Mammary epithelial cell (primary cell): ENCODE measurements around the gene PPM1M.

Experiments used
- EZH2 ChIP-seq: IDR thresholded peaks from 2 replicates; pipeline ENCODE4 v1.6.1; 2012; ENCODE audit warnings: low read length, inconsistent platforms, borderline replicate concordance
- TF ChIP-seq, protein P1 (sequence below), 2 donors: IDR thresholded peaks in 1 of 2; conservative IDR thresholded peaks in 1 of 2; 2 replicates each; pipeline ENCODE4 v1.5.1; 2011 to 2012; ENCODE audit warnings: inconsistent platforms in 2 of 2, low read length in 2 of 2, mild to moderate bottlenecking in 2 of 2, control low read depth in 1 of 2, low read depth in 1 of 2; ENCODE audit not compliant: insufficient read depth in 1 of 2; ENCODE audit errors: extremely low read depth in 1 of 2

DNA sequence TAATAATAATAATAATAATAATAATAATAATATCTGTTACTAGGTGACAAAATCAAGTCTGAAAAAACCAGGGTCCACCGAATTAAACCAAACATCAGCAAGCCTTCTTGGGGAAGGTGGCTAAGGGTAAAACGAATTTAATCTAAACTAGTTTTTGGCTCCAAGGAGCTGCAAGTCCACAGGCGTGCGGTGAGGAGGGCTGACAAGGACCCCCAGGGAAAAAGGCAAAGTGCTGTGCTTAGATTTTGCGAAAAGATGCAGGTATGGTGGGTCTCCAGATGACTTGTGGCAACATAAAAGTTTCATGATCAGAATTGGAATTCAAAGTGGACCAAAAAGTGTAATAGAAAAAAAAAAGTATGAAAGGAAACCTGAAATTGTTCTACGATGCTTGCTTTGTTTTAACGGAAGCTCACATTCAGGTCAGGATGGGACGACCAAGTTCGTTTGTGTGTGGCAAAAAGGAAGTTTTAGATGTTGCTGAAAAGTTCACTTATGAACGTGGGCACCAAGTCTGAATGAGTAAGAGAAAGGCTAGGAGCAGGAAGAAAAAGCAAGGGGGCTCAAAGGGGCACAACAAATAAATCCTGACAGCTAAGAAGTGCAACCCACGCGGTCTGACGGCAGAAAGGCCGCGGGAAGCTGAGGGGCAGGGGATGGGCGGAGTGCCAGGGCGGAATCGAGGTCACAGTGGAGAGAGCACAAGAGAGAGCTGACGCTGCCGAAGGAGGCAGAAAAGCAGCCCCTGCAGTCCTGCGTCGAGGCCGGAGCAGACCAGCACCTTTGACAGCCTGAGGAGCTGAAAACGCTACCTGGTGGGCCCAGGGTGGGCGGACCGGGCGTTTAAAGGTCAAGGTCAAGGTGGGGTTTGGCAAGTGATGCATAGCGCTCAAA lies 31.8 kb downstream of the PPM1M start:
- TF ChIP-seq, protein P1, sequence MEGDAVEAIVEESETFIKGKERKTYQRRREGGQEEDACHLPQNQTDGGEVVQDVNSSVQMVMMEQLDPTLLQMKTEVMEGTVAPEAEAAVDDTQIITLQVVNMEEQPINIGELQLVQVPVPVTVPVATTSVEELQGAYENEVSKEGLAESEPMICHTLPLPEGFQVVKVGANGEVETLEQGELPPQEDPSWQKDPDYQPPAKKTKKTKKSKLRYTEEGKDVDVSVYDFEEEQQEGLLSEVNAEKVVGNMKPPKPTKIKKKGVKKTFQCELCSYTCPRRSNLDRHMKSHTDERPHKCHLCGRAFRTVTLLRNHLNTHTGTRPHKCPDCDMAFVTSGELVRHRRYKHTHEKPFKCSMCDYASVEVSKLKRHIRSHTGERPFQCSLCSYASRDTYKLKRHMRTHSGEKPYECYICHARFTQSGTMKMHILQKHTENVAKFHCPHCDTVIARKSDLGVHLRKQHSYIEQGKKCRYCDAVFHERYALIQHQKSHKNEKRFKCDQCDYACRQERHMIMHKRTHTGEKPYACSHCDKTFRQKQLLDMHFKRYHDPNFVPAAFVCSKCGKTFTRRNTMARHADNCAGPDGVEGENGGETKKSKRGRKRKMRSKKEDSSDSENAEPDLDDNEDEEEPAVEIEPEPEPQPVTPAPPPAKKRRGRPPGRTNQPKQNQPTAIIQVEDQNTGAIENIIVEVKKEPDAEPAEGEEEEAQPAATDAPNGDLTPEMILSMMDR (conservative IDR thresholded peaks at IDR 0.05 in 1 of 2, IDR thresholded peaks at IDR 0.05 in 1 of 2; ENCODE audit: extremely low read depth in 1 of 2, insufficient read depth in 1 of 2, low read depth in 1 of 2, low read length in 2 of 2), result no peak
- TF ChIP-seq EZH2, result no peak
